Muscle of back (tissue), 13 donors: ENCODE measurements around the gene FAM229A. TPM values are rescaled to one million over a fixed set of nuclear protein-coding genes. Genes with fewer than 3 reads are reported as not detected.
"Not testable (repeated sequence)": the region's sequence is repeated elsewhere in the genome, so short reads cannot be mapped to it uniquely, and the experiment has no call there.

ENCODE experiments used
- DNase-seq, 3 donors: peaks; one replicate each; pipeline versions ENCODE4 v3.0.0 to v3.0.0-alpha.2; 2013
- long read RNA-seq, 9 donors: transcript quantifications; one replicate each; lab custom pipeline, GENCODE V29; 2026
- polyA plus RNA-seq, 10 donors: library from polyadenylated mRNA; unstranded; fragments of 120-200 nt; gene quantifications; one replicate each; pipeline ENCODE4 v1.2.1, GENCODE V29; 2013; ENCODE audit not compliant: insufficient read length in 10 of 10

FAM229A gene
- 1 to 10 TPM; 1.7 to 8.1 (median 4.7) TPM for polyA plus RNA-seq
- long read RNA-seq, donor 1, partial matches to known transcripts: 0 of 2 reads
- long read RNA-seq, donor 1, other reads (novel, unspliced or antisense): 0 of 2 reads
- long read RNA-seq, donor 2, partial matches to known transcripts: 0 of 4 reads
- long read RNA-seq, donor 2, other reads (novel, unspliced or antisense): 0 of 4 reads
- long read RNA-seq, donor 3: 0 reads
- long read RNA-seq, donor 4, partial matches to known transcripts: 0 of 4 reads
- long read RNA-seq, donor 4, other reads (novel, unspliced or antisense): 0 of 4 reads
- long read RNA-seq, donor 5, partial matches to known transcripts: 0 of 3 reads
- long read RNA-seq, donor 5, other reads (novel, unspliced or antisense): 0 of 3 reads
- long read RNA-seq, donor 6, partial matches to known transcripts: 0 of 2 reads
- long read RNA-seq, donor 6, other reads (novel, unspliced or antisense): 0 of 2 reads
- long read RNA-seq, donor 7, partial matches to known transcripts: 0 of 1 reads
- long read RNA-seq, donor 7, other reads (novel, unspliced or antisense): 0 of 1 reads
- long read RNA-seq, donor 8, partial matches to known transcripts: 0 of 1 reads
- long read RNA-seq, donor 8, other reads (novel, unspliced or antisense): 0 of 1 reads
- long read RNA-seq, donor 9, partial matches to known transcripts: 0 of 2 reads
- long read RNA-seq, donor 9, other reads (novel, unspliced or antisense): 0 of 2 reads

DNA sequence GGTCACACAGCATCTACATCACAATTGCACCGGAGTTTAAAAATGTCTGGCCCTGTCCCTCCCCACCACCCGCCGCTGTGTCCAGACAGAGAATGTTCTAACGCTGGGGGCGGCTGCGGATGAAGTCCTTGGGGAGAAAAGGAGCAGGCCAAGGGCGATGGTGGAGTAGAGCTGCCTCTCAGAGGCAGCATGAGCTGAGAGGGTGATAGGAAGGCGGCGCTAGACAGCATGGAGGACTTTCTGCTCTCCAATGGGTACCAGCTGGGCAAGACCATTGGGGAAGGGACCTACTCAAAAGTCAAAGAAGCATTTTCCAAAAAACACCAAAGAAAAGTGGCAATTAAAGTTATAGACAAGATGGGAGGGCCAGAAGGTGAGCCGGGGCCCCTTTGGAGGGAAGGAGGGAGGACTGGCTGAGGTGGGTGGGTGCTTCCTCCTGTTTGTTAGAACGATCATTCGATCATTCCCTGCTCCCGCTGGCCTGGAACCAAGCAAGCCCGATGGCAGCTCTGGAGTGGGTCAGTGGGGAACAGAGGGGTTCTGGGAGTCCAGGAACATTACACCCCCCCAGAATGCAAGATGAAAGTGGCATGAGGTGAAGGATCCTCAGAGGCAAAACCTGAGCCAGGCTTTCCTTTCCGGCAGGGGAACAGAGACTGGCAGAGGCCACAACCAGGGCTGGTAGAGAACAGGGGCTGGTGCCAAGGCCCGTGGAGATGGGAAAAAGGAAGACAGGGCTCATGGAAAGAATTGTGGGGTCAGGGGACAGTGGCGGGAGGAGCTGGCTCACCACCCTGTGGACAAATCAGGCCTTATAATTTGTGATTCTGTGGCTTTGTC, at the start of gene FAM229A, which contains the start of gene TSSK3:
Gene FAM229A (minus strand): TSS at position 12 of the 840 bp plus-strand sequence. CDS start 394 bp downstream, outside the sequence.
Gene TSSK3 (plus strand): TSS at position 66 of the 840 bp plus-strand sequence. CDS start 163 bp downstream, at position 229.
- no peak for DNase-seq

GRCh38 chr1:32411261-32411660, 49.0 kb upstream of the FAM229A start:
- DNase-seq: no peak

DNA sequence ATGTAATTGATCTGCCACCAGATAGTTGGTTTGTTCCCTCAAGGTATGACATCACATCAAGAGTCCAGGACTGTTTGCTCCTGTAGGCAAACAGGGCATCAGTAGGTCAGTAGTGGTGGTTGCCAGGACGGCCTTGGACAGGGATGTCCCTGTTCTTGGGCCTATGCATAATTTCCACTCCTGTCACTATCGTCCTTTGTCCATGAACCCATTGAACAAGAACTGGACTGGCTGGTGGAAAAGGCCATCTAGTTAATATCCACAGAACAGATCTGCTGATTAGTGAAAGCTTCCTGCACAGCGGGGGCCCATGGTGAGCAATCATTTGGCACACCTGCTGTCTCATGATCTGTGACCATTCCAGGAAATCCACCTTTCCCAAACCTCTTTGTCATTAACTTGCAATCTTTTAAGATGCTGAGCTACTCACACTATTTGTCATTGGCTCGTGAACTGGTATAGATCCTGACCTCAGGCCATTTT, 44.4 kb upstream of the FAM229A start:
- DNase-seq: no peak

GRCh38 chr1:32405672-32406467, 43.6 kb upstream of the FAM229A start:
- no peak for DNase-seq

DNA sequence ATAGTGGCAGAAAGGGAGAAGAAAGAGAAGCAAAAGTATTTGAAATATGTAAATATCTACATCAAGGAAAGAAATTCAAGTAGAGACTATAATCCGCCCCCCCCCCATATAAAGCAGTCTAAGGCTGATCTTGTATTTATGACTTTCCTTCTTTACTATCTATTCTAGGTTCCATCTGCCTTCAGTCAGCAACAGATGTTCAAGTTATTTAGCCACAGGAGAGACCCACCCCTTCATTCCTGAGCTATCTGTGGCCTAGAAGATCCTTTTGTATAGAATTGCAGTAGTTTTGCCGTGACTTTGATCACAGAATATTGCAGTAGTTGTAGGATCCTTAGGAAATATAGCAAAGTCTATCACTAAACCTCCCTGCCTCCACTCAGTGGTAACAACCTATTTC, 42.7 kb upstream of the FAM229A start:
- DNase-seq: no peak

DNA sequence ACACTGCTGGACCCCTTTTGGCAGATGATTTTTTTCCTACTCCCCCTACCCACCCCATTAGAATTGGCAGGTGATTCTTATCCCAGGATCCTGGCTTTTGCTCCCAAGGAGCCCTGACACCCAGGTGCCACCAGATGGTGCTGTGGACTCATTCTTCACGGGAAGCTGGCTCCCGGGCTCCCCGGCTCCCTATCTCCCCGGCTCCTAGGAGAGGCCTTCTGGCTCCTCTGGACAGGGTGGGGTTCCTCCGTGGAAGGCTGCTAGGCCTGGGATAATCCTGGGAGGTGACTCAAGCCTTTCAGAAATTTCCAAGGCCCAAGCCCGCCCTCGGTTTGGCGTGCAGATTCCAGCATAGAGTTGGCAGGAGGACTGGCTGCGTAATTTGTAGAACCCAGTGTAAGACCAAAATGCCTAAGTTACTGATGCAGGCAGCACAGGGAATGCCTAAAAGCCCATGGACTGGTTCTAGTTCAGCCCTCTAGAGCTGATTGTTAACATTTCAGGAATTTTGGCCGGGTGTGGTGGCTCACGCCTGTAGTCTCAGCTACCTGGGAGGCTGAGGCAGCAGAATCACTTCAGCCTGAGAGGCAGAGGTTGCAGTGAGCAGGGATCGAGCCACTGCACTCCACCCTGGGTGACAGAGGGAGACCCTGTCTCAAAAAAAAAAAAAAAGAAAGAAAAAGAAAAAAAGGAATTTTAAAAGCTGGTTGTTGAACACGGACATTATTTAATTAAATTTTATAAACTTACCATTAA, 38.8 kb upstream of the FAM229A start:
- peak; percentile 78 to 90 (median 82) for DNase-seq

DNA sequence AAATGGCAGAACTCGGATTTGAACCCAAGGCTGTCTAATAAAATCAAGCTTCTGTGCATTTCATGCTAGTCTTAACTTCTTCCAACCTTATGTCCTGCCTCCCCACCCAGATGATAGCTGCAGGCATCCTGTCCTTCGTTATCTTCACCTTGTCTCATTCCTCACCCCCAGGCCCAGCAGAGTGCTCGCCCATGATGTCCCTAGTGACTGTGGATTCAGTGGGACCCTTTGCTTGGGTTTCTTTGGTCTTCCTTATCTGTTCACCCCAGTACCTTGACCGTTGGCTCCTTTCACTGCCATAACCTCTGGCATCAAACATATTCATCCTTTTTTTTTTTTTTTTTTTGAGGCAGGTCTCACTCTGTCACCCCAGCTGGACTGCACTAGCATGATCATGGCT, 37.6 kb upstream of the FAM229A start:
- DNase-seq: no peak

DNA sequence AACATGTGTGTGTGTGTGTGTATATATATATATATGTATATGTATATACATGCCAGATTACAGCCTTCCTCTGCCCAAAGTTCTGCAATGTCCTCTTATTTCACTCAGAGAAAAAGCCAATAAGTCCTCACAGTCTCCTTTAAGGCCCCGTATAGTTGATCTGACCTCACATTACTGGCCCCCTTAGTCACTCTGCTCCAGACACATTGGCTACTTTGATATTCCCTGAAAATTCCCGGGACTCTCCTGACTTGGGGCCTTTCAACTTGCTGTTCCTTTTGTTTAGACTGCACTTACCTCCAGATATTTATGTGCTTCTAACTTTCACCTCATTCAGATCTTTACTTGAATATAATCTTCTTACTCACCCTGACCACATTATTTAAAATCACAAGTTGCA, 36.1 kb upstream of the FAM229A start:
- no peak for DNase-seq

- DNase-seq: not testable (repeated sequence)
Measured at GRCh38 chr1:32396524-32396923, 34.2 kb upstream of the FAM229A start.

- no peak for DNase-seq
Measured at GRCh38 chr1:32394890-32395432, 32.7 kb upstream of the FAM229A start.

DNA sequence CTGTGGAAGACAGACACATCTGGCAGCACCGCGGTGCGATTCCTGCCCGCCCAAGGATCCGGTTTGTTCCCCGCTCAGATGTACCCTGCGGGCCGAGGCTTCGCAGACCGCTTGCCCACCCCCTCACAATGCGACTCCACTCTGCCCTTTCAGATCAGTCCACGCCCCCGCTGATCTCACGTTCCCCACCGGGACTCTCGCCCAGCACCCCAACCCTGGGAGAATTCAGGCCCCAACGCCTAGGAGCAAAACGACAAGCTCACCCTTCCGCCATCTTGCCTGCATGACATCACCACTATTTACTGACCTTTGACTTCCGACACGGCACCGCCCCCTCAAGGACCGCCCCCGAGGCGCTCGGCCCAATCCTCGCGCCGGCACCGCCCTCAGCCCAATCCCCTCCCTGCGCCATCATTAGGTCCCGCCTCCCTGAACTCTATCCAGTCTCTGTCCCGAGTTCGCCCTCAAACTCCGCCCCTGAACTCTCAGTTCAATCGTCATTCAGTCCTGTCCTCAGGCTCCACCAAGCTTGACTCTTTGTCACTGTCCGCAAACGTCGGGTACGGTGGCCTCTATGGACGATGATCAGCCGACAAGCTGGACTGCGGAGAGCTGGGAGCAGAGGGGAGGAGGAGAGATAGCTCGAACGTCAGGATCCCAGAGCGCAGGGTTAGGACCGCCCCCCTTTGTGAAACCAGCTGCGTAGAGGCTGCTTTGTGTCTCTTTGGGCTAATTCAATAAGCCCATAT, 32.0 kb upstream of the FAM229A start, which contains the start of gene BSDC1:
Gene BSDC1 (minus strand): TSS at position 301 of the 749 bp plus-strand sequence. CDS start 27 bp downstream, at position 274.
- peak; percentile 99 for DNase-seq

GRCh38 chr1:32393832-32394140, 31.5 kb upstream of the FAM229A start:
- DNase-seq: no peak

GRCh38 chr1:32393136-32393535, 30.9 kb upstream of the FAM229A start:
- DNase-seq: no peak

- no peak for DNase-seq
Measured at GRCh38 chr1:32392325-32392724, 30.0 kb upstream of the FAM229A start.

DNA sequence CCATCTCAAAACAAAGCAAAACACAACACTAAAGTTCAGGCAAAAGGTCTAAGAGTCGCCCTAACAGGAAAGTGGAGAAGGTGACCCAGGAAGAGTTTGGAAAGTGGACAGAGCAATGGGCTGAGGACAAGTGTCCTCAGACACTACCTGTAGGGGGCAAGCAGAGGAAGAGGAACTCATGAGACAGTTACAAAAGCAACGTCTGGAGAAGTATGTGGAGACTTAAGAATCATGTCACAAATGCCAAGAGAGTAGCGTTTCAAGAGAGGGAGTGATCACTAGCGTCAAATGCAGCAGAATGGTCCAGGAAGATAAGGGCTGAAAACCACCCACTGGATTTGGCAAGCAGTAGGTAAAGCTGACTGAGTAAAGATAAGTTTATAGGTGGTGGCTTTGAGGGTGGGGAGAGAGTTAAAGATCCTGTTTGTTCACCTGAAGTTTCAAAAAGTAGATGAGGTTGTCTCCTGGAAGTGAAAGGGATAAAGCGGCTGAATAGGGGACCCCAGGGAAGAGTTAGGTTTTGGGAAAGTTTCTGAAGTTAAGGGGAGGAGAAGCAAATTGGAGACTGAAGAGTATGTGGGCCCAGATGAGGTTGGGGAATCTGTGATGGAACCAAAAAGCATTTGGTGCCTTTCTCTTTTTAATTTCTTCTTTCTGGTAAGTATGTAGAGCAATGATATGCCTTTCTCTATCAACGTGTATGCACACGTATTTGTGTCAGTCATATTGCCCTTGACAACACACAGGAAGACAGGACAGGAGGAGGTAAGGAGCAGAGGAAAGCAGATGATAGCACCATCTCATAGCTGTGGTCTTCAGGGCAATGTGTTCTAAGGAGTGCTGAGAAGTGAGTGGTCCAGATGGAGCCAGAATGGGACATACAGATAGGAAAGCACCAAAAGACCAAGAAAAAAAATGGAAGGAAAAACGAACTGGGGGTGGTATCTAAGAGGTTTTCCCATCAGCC, 28.9 kb upstream of the FAM229A start:
- no peak for DNase-seq

DNA sequence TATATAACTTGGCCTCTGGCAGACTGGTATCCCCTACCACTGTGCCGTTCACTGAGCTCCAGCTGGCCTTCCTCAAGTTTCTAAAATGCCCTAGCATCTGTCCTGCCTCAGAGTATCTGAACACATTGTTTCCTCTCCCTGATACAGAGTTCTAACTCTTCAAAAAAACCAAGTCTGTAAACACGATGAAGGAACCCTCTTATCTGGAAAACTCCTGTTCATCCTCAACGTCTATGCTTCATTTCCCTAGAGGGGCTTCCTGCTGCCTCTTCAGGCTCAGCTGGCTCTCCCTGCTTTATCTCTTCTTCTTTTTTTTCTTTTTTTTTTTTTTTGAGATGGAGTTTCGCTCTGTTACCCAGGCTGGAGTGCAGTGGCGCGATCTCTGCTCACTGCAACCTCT, 26.4 kb upstream of the FAM229A start:
- no peak for DNase-seq

- DNase-seq: no peak
Measured at GRCh38 chr1:32386676-32387392, 24.5 kb upstream of the FAM229A start.
